NOMO-1 (cell line): ENCODE results near the gene TREH.
"Not testable (repeated sequence)": the region's sequence is repeated elsewhere in the genome, so short reads cannot be mapped to it uniquely, and the experiment has no call there.

Experiments
- DNase-seq, 2 experiments: peaks; one replicate each; lab custom pipeline; 2025; ENCODE audit not compliant: unreplicated experiment in 2 of 2; lab: John Stamatoyannopoulos, UW

Gene TREH

DNA sequence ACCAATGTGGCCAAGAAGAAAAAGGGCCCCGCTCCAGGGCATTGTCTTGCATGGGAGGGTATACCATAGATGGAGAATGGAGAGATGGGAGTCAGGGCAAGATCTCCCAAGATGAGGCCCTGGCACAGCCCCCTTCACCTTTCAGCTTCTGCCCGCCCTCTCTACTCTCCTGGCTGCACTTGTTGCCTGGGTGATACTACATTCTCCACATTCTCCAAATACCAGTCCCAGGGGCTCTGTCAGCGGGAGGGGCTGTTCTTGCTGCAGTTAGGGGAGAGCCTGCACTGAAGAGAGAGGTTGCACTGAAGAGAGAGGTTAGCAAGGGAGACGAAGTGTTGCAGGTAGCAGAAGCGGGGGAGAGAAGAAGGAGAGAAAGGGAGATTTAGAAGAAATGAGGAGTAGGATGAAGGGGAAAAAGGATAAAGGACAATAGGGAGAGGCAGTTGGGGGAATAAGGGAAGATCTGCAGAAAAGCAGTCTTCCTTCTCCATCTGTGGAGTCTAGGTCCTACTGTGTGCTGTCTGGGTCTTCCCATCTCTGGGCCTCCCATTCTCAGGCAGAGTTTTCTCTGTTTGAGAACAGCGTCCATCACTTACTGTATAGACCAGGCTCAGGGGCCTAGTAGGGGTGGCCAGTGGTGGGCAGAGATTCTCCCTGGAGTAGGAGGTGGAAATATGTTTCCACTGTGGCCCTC lies 64.0 kb downstream of the TREH start:
- no peak for DNase-seq

DNA sequence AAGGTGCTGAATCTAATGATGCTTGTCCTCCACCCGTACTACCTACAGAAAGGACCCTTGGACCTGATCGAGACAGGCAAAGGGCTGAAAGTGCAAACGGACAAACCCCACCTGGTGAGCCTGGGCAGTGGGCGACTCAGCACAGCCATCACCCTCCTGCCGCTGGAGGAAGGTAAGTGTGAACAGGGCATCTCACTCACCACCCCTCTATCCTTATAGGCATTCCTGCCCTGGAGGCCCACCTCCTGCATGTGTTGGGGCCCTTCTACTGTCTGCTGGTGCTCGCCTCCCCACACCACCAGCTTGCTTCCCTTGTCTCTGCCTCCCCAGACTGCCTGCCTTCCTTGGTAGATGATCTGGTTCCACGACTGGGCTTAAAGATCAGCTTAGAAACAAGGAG lies 64.9 kb downstream of the TREH start:
- DNase-seq, result no peak

DNA sequence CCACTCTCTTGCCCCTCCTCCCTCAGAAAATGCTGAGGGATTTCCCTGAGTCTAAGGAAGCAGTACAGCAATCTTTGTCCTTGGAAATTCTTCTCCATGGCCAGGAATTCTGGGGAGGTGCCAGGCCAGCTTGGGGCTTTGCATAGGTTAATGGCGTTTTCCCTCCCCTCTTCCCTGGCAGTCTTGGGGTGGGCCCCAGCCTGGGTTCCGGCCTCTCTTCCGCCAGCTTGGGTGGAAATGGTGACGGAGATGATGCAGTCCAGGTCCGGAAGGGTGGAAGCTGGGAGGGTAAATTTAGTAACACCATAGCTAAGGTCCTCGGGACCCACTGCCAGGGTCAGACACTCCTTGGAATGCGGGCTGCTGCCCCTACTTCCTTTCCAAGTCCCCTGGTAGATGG lies 67.1 kb downstream of the TREH start:
- DNase-seq, result no peak

DNA sequence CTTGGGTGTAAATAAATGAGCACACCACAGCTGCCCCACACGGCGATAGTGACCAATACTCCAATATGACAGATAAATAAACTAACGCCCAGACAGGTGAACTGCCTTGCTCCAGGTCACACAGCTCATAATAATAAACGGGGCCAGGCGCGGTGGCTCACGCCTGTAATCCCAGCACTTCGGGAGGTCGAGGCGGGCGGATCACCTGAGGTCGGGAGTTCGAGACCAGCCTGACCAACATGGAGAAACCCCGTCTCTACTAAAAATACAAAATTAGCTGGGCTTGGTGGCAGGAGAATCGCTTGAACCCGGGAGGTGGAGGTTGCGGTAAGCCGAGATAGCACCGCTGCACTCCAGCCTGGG lies 68.0 kb downstream of the TREH start:
- not testable (repeated sequence) for DNase-seq

DNA sequence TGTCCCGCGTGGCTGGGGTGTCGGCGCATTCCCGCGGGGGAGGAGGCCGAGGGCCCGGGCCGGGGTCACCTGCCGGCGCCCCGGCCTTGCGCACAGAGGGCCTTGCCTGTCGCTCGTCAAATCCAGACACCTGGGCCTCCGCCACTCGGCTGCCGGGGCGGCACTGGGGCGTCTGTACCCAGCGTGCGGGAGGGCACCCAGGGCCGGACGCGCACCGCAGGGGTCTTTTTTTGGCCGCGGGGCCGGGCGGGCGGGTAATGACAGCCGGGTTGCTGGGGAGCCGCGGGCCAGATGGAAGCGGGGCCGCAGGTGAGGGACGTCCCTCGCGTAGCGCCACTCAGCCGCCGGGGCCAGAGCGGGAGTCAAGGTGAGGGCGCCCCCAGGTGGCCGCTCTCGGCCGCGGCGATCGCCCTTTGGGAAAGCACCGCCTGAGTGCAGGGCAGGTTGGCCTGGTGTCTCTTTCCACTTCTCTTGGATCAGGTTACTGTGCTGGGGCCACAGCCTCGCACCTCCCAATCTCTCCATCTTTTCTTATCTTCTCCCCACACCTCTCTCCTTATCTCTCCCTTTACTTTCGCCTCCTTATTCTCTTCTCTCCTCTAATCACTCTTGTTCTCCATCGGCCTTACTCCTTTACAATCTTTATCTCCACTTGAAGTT lies 68.5 kb downstream of the TREH start:
- peak; percentile 46 to 57 for DNase-seq

DNA sequence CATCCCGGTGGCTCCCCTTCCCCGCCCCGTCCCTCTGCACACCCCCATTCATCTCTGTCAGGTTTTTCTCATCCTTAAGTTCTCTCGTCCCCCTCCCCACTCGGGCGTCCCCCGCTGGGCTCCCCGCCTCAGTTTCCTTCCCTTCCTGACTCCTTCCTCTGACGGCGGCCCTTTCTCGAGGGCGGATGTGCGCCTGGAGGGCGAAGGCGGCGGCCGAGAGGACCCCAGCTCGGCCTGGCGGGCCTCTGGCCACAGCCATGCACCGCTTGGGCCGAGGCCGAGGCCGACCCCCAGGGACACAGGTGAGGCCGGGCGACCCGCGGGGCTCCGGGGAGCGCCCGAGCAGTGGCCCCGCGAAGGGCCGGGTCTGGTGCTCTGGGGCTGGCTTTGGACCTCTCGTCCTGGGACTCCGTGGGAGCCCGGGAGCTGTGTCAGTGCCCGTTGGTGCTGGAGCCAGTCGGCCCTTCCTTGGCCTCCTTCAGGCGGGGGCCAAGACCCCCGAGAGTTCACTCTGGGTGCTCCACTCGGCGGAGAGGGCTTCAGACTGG lies 69.2 kb downstream of the TREH start:
- no peak for DNase-seq

DNA sequence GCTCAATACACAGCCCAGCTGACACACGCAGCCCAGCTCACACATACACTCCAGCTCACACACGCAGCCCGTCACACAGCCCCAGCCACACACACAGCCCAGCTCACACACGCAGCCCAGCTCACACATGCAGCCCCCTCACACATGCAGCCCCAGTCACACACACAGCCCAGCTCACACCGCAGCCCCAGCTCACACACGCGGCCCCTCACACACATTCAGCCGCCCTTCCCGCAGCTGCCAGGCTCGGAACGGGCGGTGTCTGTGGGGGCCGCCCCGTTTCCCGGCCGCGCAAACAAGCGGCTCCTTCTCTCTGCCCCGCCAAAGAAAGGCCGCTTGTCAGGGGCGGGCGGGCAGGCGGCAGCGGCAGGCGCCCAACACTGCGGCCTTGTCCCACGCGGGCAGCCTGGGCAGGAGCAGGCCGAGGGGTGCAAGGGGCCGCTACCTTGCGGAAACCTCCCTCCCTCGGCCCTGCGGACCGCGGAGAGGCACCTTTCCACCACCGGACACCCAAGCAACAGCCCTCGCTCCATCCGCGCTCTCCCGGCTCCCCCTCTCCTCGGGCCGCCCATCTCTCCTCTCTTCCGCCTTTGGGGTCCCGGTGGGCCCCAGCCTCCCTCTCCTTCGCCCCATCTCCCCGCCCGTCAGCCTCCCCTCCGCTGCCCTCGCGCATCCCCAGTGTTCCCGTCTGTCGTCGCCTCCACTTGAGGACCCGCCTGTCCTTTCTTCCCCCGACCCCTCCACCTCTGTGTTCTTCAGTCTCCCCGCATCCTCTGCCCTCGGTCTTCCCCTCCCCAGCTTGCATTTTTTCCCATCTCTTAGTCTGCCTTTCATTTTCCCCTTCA lies 69.8 kb downstream of the TREH start:
- no peak for DNase-seq

DNA sequence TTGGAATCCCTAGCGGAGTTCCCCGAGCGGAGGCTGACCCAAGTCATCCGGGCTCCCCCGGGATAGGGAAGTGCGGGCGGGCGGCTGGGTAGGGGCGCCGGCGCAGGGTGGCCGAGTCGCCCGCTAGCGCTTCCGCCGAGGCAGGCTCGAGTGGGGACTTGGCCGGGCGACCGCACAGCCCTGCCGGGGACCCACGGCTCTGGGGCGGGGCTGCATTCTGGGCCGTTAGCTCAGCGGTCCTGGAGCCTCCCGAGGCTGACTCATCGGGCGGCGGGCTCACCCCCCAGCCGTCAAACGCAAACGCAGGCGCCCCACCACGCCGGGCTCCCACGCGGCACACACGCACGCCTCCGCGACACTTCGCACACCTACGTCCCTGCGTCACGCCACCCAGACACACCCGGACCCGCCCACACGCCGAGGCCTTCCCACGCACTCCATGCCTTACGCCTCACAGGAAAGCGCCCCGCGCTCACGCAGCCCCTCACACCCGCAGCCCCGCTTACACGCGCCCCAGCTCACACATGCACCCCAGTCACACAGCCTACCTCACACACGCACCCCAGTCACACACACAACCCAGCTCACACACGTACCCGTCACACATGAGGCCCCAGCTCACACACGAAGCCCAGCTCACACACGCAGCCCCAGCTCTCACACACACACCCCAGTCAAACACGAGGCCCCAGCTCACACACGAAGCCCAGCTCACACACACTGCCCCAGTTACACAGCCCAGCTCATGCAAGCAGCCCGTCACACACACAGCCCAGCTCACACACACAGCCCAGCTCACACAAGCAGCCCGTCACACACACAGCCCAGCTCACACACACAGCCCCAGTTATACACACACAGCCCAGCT lies 70.9 kb downstream of the TREH start:
- DNase-seq, result no peak

DNA sequence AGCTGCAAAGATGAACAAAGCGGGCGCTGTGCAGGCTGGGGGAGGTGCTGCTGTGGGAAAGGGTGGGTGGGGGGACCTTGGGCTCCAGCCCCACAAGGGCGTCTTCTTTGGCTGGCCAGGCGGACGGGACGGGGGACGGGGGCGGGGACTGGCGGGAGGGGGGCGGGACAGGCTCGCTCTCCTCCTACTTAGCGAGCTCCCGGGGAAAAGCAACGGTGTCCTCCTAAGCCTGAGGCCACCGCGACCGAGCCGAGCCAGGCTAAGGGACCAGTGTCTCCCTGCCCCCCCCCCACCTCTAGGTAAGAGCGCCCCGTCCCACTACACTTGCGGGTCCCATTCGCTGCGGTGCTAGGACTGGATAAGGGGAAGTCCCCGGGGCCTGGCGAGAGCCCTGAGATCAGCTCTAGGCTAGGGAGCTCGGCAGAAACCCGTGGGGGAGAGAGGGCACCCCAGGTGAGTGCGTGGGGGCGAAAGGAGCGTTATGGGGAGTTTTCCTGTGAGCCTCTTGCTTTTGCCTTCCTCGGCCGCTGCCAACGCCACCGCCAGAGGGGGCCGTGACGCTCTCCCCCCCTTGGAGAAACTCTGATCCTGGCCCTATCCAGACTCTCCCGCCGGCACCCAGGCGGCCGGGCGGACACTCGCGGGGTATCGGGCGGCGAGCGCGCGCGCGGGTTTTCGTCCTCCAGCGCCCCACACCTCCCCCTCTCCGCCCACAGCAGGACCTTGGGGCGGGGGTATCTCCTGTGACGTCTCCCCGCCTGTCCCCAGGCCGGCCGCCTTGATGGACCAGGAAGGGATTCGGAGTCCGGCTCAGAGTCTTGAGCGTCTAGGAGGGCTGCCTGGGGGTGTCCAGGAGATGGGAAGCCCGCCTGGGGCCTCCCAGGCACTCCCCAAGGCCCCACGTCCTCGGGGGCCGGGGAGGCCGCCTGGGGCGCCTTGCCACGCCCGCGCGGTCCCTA lies 71.8 kb downstream of the TREH start, which contains the start of gene PHLDB1:
PHLDB1 (plus strand) TSS at position 215 of the 959 bp plus-strand sequence. CDS start 6,222 bp downstream, outside the sequence.
- DNase-seq, result no peak
